ENCODE data around the gene CNTLN. TPM values are rescaled to one million over a fixed set of nuclear protein-coding genes. Genes with fewer than 3 reads are reported as not detected.
A peak's percentile ranks its signal among the peaks of the same experiment; 100 is the strongest.

Gene CNTLN
- total RNA-seq, 1 experiment from 2014 or later = 6.7 TPM

DNA sequence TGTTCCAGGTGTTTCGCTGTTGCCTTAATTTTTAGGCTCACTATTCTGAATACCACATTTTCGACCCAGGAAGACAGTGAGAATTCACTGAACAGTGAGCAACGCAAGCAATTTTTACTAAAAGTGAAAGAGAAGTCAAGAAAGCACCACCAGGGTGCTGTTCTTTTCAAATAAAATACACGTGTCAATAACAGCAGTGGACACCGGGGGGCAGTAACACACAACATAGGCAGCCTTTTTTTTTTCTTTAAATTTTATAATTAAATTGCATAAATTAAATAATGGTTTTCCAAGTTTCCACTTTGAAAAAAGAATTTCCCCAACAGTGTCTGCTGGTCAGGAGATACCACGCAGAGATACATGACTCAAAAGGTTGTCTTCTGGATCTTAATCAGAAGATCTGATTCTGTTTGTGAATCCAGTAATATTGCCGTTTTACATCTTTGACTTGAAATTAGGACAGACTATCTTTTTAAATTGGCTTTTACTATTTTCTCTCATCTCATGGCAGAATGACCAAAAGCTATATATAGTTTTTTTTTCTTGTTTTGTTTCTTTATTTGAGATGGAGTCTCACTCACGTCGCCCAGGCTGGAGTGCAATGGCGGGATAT lies 396.9 kb downstream of the CNTLN start:
- H3K27ac Mint-ChIP-seq (ENCODE audit: low read depth, unreplicated experiment) = no peak overlapping the region
- H3K9me3 Mint-ChIP-seq (ENCODE audit: unreplicated experiment) = no peaks in the 10 kb centered on the region
- POLR2A ChIA-PET = interaction anchor here (1.3 kb wide), 1 partner anchor 269 kb away, joined by 3 read pairs; no protein-coding TSS in a partner anchor
- H3K27me3 Mint-ChIP-seq (ENCODE audit: insufficient read depth, unreplicated experiment) = peaks cover 36% of the 10 kb centered on the region
- intact Hi-C loops (cut with micrococcal nuclease) = loop anchor here (1.0 to 10.0 kb wide), 3 partner anchors 271 to 1923 kb away; no protein-coding TSS in a partner anchor
- H3K4me3 Mint-ChIP-seq (ENCODE audit: unreplicated experiment) = no peak overlapping the region
- CTCF ChIA-PET = interaction anchor here (0.5 to 5.4 kb wide), 41 partner anchors 7 to 1980 kb away, joined by 3 to 73 read pairs (median 4); no protein-coding TSS in a partner anchor
- DNase-seq (ENCODE audit: unreplicated experiment) = peak; percentile 56
- no TSS peak for BruUV-seq (replicated peaks)
- peak; percentile 81 for TF ChIP-seq CTCF (IDR thresholded peaks at IDR 0.05; ENCODE audit: unreplicated experiment)
- no peaks in the 10 kb centered on the region for H3K4me1 Mint-ChIP-seq (ENCODE audit: insufficient read depth, unreplicated experiment)
- no peaks in the 10 kb centered on the region for H3K36me3 Mint-ChIP-seq (ENCODE audit: insufficient read depth, unreplicated experiment)

DNA sequence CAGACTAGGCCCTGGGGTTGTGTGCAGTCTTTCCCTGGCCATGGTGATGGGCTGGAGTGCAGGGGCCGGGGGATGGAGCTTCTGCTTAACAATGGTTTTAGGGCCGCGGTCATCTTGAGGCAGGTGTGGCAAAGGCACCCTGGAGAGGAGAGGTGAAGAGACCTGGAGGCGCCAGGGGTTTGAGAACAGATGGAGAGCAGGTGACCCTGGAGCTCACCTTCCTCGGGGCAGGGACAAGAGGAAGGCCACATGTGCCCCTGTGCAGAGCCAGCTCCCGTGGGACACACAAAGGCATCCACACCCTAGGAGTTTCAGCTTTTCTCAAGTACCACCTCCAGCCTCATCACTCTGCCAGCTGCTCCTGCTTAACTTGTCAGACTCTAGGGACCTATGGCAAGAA lies 397.6 kb downstream of the CNTLN start:
- H3K4me1 Mint-ChIP-seq (ENCODE audit: insufficient read depth, unreplicated experiment) = no peaks in the 10 kb centered on the region
- no TSS peak for BruUV-seq (replicated peaks)
- intact Hi-C loops (cut with micrococcal nuclease) = loop anchor here (10.0 kb wide), 1 partner anchor 1922 kb away; no protein-coding TSS in a partner anchor
- no peak for TF ChIP-seq CTCF (IDR thresholded peaks at IDR 0.05; ENCODE audit: unreplicated experiment)
- H3K4me3 Mint-ChIP-seq (ENCODE audit: unreplicated experiment) = no peak overlapping the region
- H3K36me3 Mint-ChIP-seq (ENCODE audit: insufficient read depth, unreplicated experiment) = no peaks in the 10 kb centered on the region
- H3K27me3 Mint-ChIP-seq (ENCODE audit: insufficient read depth, unreplicated experiment) = peaks cover 42% of the 10 kb centered on the region
- H3K27ac Mint-ChIP-seq (ENCODE audit: low read depth, unreplicated experiment) = no peak overlapping the region
- ChIA-PET POLR2A (interaction anchor here (1.3 kb wide), 1 partner anchor 268 kb away, joined by 3 read pairs; no protein-coding TSS in a partner anchor), CTCF (interaction anchor here (0.5 to 5.4 kb wide), 44 partner anchors 8 to 1979 kb away, joined by 3 to 73 read pairs (median 4); no protein-coding TSS in a partner anchor)
- DNase-seq (ENCODE audit: unreplicated experiment) = no peak
- no peaks in the 10 kb centered on the region for H3K9me3 Mint-ChIP-seq (ENCODE audit: unreplicated experiment)

DNA sequence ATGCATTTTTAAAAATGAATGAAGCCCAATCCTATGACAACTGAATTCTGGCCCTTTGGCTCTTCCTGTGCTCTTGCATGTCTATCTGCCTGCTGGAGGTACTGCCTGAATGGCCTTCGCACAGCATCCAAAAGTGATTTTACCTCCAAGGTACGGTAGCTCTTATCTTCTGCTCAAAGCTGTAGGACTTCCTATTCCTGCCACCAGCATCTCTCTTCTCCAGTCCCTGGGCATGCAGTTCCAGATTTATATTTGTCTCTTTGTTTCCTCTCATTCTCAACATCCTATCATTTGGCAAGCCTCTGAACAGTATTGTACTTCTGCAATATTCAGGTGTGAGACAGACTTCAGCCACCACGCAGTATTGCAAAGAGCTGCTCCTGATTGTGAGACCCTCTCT lies 400.3 kb downstream of the CNTLN start:
- Mint-ChIP-seq H3K27ac (ENCODE audit: low read depth, unreplicated experiment) (no peak overlapping the region), H3K27me3 (ENCODE audit: insufficient read depth, unreplicated experiment) (peaks cover 57% of the 10 kb centered on the region), H3K4me1 (ENCODE audit: insufficient read depth, unreplicated experiment) (no peaks in the 10 kb centered on the region), H3K4me3 (ENCODE audit: unreplicated experiment) (no peak overlapping the region), H3K9me3 (ENCODE audit: unreplicated experiment) (no peaks in the 10 kb centered on the region), H3K36me3 (ENCODE audit: insufficient read depth, unreplicated experiment) (no peaks in the 10 kb centered on the region)
- no TSS peak for BruUV-seq (replicated peaks)
- no peak for TF ChIP-seq CTCF (IDR thresholded peaks at IDR 0.05; ENCODE audit: unreplicated experiment)
- DNase-seq (ENCODE audit: unreplicated experiment) = no peak
- CTCF ChIA-PET = interaction anchor here (0.7 kb wide), 1 partner anchor 1494 kb away, joined by 3 read pairs; no protein-coding TSS in a partner anchor
- POLR2A ChIA-PET = no interaction called here
- intact Hi-C loops (cut with micrococcal nuclease) = loop anchor here (10.0 kb wide), 1 partner anchor 1920 kb away; no protein-coding TSS in a partner anchor

GRCh38 chr9:17536027-17536426 lies 401.2 kb downstream of the CNTLN start:
- no peak overlapping the region for H3K4me3 Mint-ChIP-seq (ENCODE audit: unreplicated experiment)
- TF ChIP-seq CTCF (IDR thresholded peaks at IDR 0.05; ENCODE audit: unreplicated experiment) = no peak
- DNase-seq (ENCODE audit: unreplicated experiment) = no peak
- no peaks in the 10 kb centered on the region for H3K4me1 Mint-ChIP-seq (ENCODE audit: insufficient read depth, unreplicated experiment)
- H3K27me3 Mint-ChIP-seq (ENCODE audit: insufficient read depth, unreplicated experiment) = peaks cover 57% of the 10 kb centered on the region
- ChIA-PET CTCF (interaction anchor here (0.7 to 1.5 kb wide), 2 partner anchors 275 to 1494 kb away, joined by 3 read pairs; no protein-coding TSS in a partner anchor), POLR2A (no interaction called here)
- H3K36me3 Mint-ChIP-seq (ENCODE audit: insufficient read depth, unreplicated experiment) = no peaks in the 10 kb centered on the region
- no TSS peak for BruUV-seq (replicated peaks)
- peaks cover 7% of the 10 kb centered on the region for H3K9me3 Mint-ChIP-seq (ENCODE audit: unreplicated experiment)
- no peak overlapping the region for H3K27ac Mint-ChIP-seq (ENCODE audit: low read depth, unreplicated experiment)
- intact Hi-C loops (cut with micrococcal nuclease) = loop anchor here (10.0 kb wide), 1 partner anchor 1919 kb away; no protein-coding TSS in a partner anchor
